Sciatic nerve (tissue), 2 donors: ENCODE measurements around the gene MT2A. TPM values are rescaled to one million over a fixed set of nuclear protein-coding genes. Genes with fewer than 3 reads are reported as not detected.
A peak's percentile ranks its signal among the peaks of the same experiment; 100 is the strongest.
"Not testable (repeated sequence)": the region's sequence is repeated elsewhere in the genome, so short reads cannot be mapped to it uniquely, and the experiment has no call there.

Experiments used
- ATAC-seq: fragments of 200-7000 bp; cut with Tn5 transposase; one replicate; pipeline ENCODE4 v1.9.1; 2020; ENCODE audit warnings: mild to moderate bottlenecking, moderate library complexity
- DNase-seq: peaks from one replicate; pipeline ENCODE4 v3.0.0-alpha.2; 2020; ENCODE audit warnings: low spot score
- intact Hi-C: fragments of 100-400 bp; cut with DNase I; formaldehyde crosslinking; loops from one replicate; pipeline ENCODE4 v1.14.2; 2022
- total RNA-seq: library from RNA; stranded (reverse); fragmentation: NEBNext Ultra II Directional; extraction: Animal tissue kit (Norgen Biotek cat#: 25700); gene quantifications from one replicate; pipeline ENCODE4 v1.2.1, GENCODE V29; 2021
- donor health status: DM: no; HTN: no; CAD: no.
- donor health status: DM: no; HTN: no; CAD: no.

Gene MT2A
- total RNA-seq, result 163 TPM

DNA sequence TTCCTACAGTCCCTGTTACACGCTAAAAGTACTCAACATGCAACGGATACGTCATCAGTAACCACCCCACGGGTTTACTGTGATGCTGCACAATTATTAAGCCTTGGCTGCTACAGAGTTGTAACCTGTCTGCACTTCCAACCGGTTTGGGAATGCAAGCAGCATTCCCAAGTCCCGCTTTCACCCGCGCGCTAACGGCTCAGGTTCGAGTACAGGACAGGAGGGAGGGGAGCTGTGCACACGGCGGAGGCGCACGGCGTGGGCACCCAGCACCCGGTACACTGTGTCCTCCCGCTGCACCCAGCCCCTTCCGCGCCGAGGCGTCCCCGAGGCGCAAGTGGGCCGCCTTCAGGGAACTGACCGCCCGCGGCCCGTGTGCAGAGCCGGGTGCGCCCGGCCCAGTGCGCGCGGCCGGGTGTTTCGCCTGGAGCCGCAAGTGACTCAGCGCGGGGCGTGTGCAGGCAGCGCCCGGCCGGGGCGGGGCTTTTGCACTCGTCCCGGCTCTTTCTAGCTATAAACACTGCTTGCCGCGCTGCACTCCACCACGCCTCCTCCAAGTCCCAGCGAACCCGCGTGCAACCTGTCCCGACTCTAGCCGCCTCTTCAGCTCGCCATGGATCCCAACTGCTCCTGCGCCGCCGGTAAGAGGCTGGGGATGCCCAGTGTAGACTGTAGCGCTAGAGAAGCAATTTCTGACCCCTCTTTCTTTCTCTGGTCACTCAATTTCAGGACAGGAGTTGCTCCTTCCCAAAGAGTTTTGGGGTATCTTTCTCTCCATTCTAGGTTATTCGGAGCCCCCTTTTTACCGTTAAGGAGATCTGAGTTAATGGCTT is at the start of gene MT2A:
MT2A (plus strand) TSS at position 542 of the 833 bp plus-strand sequence; CDS start at position 614, 72 bp downstream.
- DNase-seq (peak; percentile 94), ATAC-seq (peak; percentile 88)
- intact Hi-C loops, result loop anchor here (10.0 kb wide), 1 partner anchor 93 kb away; no protein-coding TSS in a partner anchor

DNA sequence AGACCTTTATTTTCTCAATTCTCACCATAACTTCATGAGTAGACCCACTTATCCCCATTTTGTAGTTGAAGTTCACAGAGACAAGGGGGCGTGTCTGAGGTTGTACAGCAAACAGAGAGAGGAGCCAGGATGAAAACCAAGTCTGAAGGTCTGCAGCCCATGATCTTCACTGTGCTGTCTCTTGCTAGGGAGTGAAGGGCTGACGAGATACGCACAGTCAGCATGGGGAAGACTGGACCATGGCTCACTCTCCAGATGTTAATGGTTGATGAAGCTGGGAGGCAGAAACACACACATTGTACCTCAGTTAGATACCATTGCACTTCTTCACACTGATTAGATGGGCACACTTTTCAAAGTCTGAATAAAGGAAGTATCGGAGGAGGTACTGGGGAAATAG is 49.3 kb upstream of the MT2A start:
- intact Hi-C loops, result no loop called here
- no peak for DNase-seq
- ATAC-seq, result no peak

DNA sequence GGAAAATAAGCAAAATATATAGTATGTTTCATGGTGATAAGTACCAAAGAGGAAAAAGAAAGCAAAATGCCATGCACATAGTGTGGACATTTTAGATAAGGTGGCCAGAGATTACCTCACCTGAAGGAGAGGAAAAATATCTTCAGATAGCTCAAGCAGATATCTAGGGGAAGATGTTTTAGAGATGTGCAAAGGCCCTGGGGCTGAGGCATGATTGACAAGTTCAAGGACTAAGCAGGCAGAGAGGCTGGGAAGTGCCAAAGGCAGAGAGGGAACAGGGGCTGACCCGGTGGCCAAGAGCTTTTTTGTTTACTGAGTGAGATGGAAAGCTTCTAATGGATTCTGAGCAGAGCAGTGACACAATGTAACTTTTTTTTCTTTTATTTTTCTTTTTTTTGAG is 47.9 kb upstream of the MT2A start:
- DNase-seq, result no peak
- no peak for ATAC-seq
- intact Hi-C loops, result no loop called here

DNA sequence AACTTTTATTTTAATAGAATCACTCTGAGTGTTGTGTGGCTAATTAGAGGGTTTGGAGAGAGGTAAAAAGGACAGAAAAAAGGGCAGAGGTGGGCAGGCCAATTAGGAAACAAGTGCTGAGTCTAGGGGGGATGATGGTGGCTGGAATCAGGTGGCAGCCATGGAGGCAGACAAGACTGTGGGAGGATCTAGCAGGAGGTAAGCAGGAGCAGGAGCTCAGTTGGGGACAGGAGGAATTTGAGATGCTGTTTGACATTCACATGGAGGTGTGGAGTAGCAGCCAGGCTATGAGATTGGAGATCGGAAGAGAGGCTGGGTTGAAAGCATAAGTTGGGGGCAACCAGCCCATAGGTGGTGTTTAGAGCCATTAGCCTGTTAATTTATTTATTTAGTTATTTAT is 47.3 kb upstream of the MT2A start:
- no peak for DNase-seq
- ATAC-seq, result no peak
- intact Hi-C loops, result no loop called here

DNA sequence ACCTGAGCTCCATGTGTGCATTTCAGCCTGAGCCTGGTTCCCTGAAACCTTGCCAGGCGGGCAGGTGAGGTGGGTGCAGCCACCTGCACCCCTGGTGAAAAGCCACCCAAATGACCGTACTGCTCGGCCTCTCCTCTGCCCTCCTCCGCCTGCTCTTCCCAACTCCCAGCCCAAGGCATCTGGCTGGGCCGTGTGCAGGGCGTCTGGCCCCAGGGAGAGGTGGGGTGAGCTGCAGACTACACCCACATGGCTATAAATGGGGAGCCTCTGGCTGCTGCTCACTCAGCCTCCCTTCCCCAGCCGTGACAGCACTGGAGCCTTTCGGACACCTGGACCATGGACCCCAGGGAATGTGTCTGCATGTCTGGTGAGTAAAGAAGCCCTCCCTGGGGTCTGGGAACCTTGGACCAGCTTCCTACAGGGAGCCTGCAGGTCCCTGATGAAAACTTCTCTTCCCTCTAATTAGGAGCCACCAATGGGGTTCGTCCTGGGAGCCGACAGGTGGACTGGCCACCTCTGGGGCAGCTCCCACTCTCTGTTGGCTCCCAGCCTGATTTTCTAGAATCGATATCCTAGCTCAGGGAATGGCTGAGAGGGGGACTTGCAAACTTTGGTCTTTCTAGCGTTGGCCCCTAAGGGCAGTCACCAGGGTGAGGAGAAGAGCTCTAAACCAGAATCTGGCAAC is 43.4 kb upstream of the MT2A start, which contains the start of gene MT4:
MT4 (plus strand) TSS at position 281 of the 685 bp plus-strand sequence; CDS start at position 337, 56 bp downstream.
- intact Hi-C loops, result no loop called here
- DNase-seq, result no peak
- no peak for ATAC-seq

DNA sequence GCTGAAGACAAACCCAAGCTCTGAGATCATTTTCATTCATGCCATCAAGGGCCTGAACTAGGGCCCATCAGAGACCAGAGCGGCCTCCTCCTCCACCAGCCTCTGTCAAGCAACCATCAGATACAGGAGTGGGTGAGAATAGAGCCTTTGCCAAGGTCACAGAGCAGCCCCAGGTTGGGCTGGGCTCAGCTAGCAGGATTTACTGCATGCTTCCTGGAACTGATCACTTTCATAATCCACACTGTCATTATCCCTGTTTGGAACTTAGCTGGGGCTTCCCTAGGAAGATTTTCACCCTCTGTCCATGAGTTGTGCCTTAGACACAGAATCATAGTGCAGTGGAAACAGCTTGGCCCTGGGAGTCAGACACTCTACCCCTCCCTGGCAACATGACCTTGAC is 38.4 kb upstream of the MT2A start:
- intact Hi-C loops, result loop anchor here (10.0 kb wide), 1 partner anchor 135 kb away; no protein-coding TSS in a partner anchor
- ATAC-seq, result no peak

DNA sequence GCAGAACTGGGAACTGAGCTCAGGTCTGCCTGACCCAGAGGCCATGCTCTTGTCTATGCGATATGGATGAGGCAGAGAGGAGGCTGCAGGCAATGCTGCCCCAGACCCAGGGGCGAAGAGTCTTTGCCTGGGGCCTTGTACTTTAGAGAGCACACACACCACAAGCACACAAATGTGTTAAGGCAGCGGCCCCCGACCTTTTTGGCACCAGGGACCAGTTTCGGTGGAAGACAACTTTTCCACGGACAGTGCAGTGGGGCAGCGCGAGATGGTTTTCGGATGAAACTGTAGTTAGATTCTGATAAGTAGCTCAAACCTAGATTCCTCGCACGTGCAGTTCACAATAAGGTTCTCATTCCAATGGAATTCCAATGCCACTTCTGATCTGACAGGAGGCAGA is 36.9 kb upstream of the MT2A start:
- no peak for DNase-seq
- ATAC-seq, result no peak
- intact Hi-C loops, result loop anchor here (10.0 kb wide), 1 partner anchor 133 kb away; no protein-coding TSS in a partner anchor

More for the DNA sequence above, 38.4 kb upstream of the MT2A start:
- no peak for DNase-seq

DNA sequence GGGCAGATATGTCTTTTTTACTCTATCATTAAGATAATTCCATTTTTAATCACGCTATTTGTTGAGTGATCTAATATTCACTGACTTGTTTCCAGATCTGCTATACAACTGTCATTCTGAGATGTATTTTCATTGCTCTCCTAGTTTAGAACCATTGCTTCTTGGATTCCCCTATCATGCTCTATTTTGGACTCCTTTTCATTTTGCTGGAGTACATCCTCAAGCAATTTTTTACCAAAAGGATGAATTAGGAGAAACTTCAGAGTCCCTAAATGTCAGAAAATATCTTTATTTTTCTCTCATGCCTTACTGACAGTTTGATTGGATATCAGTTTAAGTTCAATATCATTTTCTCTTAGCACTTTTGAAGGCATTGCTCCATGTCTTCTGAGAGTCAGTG is 33.8 kb upstream of the MT2A start:
- intact Hi-C loops, result loop anchor here (10.0 kb wide), 1 partner anchor 130 kb away; no protein-coding TSS in a partner anchor
- ATAC-seq (no peak), DNase-seq (no peak)

DNA sequence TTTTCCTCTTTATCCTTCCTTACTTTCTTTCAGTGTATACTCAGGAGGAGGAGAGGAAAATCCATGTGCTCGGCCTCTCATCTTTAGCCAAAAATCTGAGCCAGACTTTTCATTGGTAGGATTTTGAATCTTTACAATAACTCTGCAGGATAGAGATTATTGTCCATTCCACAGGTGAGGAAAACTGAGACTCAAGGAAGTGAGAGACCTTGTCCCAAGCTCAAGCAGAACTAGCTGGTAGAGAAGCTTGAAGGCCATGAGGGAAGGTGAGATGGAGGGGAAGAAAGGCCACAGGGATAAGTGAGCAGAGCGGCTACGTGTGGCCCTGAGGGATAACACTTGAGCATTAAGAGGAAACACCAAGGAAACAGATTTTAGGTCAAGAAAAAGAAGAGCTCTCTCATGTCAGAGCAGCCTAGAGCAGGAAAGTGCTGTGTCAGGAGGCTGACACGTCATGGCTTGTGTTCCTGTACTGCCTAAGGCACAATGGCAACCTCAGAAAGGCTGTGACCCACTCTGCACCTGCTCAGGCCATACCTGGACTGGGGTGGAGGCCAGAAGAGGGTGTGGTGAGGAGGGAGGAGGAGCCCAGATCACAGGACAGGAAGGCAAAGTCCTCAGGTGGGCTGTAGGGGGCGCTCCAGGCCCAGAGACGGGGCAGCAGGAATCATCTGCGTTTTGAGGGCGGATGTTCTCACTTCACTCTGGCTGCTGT is 31.6 kb upstream of the MT2A start:
- peak; percentile 83 for DNase-seq
- ATAC-seq, result peak; percentile 90
- intact Hi-C loops, result loop anchor here (10.0 kb wide), 1 partner anchor 128 kb away; no protein-coding TSS in a partner anchor

DNA sequence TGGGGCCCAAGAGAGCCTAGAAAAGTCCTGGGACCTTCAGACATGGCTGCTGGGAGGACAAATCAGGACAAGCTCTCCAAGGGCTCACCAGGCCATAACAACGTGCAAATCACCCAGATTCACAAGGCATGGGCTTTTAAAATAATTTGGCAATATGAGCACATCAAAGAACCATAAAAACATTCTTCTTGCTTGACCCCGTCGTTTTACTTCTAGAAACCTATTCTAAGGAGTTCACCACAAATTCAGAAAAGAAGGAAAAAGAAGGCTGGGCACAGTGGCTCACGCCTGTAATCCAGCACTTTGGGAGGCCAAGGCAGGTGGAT is 31.1 kb upstream of the MT2A start:
- ATAC-seq (no peak), DNase-seq (no peak)
- intact Hi-C loops, result loop anchor here (10.0 kb wide), 1 partner anchor 128 kb away; no protein-coding TSS in a partner anchor

DNA sequence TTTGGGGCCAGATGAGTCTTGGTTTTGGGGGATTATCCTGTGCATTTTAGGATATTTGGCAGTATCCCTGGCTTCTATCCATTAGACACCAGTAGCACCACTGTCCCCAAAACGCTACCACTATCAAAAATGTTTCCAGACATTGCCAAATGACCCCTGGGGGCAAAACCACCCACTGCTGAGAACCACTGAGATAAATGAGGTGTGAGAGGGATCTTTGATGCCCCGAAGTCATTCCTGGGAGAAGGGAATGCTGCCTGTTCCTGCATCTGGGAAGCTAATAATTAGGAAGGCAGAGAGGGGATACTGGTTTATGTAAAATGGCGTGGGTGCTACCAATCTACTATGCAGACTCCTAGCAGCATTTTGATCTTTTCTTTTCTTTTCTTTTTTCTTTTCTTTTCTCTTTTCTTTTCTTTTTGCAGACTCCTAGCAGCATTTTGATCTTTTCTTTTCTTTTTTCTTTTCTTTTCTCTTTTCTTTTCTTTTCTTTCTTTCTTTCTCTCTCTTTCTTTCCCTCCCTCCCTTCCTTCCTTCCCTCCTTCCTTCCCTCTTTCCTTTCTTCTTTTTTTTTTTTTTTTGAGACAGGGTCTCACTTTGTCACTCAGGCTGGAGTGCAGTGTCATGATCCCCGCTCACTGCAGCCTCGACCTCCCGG is 27.9 kb upstream of the MT2A start:
- intact Hi-C loops, result no loop called here
- ATAC-seq, result no peak
- DNase-seq, result no peak

DNA sequence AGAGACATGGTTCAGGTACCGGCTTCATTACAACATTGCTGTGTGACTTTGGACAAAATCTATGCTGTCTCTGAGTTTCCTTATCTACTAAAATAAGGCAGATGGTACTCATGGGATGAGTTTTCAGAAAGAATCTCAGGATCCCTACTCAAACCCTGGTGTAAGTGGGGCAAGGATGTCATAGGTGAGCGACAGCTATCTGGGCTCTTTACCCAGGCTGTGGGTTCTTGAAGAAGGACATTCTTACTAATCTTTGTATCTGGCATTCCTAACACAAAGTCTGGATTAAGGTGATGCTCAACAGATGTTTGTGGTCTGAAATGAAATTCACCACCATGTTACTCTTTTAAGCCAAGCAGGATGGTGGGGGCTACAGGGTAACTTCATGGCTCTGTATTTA is 25.5 kb upstream of the MT2A start:
- ATAC-seq, intact Hi-C loops, DNase-seq: not testable (repeated sequence)

DNA sequence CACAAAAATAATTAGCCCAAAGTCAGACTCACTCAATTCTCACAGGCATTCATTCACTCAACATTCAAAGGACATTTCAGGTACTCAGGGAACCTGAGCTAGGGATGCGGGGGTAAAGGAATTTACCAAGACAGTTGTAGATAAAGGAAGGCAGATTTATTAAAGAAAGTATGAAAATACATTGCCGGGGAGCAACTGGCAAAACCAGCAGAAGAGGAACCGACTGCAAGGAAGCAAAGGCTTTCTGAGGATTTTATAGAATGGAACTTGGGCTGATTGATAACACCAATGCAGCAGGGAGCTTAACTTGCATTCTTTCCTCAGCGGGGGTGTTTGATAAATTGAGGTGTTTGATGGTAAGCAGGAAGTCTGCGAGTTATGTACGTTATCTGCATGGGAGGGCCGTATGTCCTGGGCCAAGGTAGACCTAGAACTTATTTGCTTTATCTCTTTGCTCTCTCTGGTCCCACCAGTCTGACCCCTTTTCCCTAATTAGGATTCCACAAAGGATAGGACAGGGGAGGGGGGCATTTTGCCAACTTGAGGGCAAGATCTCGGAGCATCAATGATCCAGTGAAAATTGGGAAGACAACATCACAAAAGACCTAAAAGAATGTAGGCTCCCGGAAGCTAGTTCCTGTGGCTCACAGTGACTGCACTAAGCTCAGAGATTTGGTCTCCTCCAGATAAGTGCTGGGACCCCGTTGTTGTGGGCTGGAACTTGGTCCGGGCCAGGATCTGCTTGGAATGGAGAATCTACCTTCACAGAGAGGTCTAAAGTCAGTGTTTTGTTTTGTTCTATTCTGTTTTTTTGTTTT is 24.8 kb upstream of the MT2A start:
- no peak for ATAC-seq
- DNase-seq, result no peak
- intact Hi-C loops, result no loop called here

DNA sequence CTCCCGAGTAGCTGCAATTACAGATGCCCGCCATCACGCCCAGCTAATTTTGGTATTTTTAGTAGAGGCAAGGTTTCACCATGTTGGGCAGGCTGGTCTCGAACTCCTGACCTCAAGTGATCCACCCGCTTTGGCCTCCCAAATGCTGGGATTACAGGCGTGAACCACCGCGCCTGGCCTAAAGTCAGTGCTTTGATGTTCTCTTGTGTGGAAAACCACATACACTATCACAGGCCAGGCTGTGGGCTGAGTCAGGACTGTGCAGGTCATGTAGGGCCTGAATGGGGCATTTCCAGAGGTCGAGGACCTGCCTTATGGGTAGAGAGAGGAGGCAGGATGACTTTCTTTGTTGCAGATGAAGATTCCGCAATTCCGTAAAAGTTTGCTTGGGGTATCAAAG is 24.1 kb upstream of the MT2A start:
- ATAC-seq (no peak), DNase-seq (no peak)
- intact Hi-C loops, result no loop called here

DNA sequence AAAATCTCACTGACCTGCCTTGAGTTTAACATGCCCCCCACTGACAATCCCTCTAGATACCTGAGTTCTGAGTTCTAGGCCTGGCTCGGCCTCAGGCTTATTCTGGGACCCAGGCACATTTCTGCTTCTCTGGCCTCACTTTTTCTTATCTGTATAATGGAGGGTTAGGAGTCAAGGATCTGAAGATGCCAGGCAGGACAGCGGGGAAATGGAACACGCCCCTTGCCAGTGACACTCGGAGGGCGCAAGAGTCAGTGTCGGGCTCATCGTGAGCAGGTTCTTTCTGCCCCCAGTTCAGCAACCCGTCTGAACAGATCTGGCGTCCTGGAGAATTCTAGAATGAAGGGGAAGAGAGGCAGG is 19.6 kb upstream of the MT2A start:
- ATAC-seq, result no peak
- no peak for DNase-seq
- intact Hi-C loops, result no loop called here

DNA sequence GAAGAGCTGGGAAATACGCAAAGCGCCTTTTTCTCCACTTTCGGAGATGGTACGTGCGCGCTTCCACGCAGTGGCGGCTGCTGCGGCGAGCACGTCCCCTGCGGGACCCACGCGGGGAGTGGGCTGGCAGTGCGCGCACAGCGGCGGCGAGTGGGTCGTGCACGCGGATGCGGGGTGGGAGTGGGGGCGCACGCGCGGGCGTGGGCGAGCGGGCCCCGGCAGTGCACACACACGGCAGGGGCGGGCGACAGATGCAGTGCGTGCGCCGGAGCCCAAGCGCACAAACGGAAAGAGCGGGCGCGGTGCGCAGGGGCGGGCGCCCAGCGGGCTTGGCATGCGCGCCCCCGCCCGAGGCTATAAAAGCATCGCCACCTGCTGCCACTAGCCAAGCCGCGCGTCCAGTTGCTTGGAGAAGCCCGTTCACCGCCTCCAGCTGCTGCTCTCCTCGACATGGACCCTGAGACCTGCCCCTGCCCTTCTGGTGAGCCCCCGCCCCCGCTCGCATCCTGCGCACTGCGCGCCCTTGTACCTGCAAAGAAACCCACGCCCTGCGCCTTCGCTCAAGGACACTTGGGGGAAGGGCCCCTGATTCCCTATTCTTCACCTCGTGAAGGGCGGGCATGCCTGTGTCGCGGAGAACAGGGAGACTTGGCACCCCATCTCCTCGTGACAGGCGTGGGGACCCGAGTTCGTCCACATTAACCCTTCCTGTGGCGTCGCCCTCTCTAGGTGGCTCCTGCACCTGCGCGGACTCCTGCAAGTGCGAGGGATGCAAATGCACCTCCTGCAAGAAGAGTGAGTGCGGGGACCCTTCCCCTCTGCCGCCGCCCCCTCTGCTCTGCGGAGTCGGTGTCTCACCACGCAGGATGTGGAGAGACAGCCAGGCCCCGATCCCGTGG is 19.0 kb upstream of the MT2A start, which contains the start of gene MT3:
MT3 (plus strand) TSS at position 388 of the 899 bp plus-strand sequence; CDS start at position 451, 63 bp downstream.
- DNase-seq (peak; percentile 61), ATAC-seq (peak; percentile 50)
- intact Hi-C loops, result no loop called here
